Progenitor cell of endocrine pancreas (in vitro differentiated cells): ENCODE data around the gene HORMAD1. TPM values are rescaled to one million over a fixed set of nuclear protein-coding genes. Genes with fewer than 3 reads are reported as not detected.
"Not testable (repeated sequence)": the region's sequence is repeated elsewhere in the genome, so short reads cannot be mapped to it uniquely, and the experiment has no call there.

ENCODE experiments used
- DNase-seq: peaks from one replicate; pipeline ENCODE4 v3.0.0; 2021; ENCODE audit warnings: low spot score; ENCODE audit not compliant: unreplicated experiment
- H3K27ac Mint-ChIP-seq: 2 replicates; pipeline ENCODE4 v1.8.0; 2021; ENCODE audit warnings: mild to moderate bottlenecking, moderate library complexity, mixed read lengths
- H3K27me3 Mint-ChIP-seq: 2 replicates; pipeline ENCODE4 v1.8.0; 2021; ENCODE audit warnings: mixed read lengths
- H3K36me3 Mint-ChIP-seq: 2 replicates; pipeline ENCODE4 v1.8.0; 2022; ENCODE audit warnings: mixed read lengths; ENCODE audit not compliant: insufficient read depth
- H3K4me1 Mint-ChIP-seq: 2 replicates; pipeline ENCODE4 v1.8.0; 2021; ENCODE audit warnings: low read depth, mixed read lengths
- H3K4me3 Mint-ChIP-seq: 2 replicates; pipeline ENCODE4 v1.8.0; 2021; ENCODE audit warnings: low read depth, mild to moderate bottlenecking, moderate library complexity, mixed read lengths
- H3K9me3 Mint-ChIP-seq: 2 replicates; pipeline ENCODE4 v1.8.0; 2021; ENCODE audit warnings: low read depth, mixed read lengths
- CTCF ChIP-seq: fragments of 200-600 bp; sonication (generic); IDR thresholded peaks from one replicate; pipeline ENCODE4 v1.5.0; 2021; ENCODE audit warnings: antibody characterized with exemption, mild to moderate bottlenecking; ENCODE audit not compliant: unreplicated experiment
- total RNA-seq: library from RNA; stranded (reverse); gene quantifications from 2 replicates; pipeline ENCODE4 v1.2.1, GENCODE V29; 2021

Gene HORMAD1
- total RNA-seq, 1 donor from 2014 or later = not detected

GRCh38 chr1:150663321-150663720 is 57.4 kb downstream of the HORMAD1 start:
- H3K9me3 Mint-ChIP-seq = peaks cover 4% of the 10 kb centered on the region
- H3K36me3 Mint-ChIP-seq = peaks cover 40% of the 10 kb centered on the region
- H3K27ac Mint-ChIP-seq = no peak overlapping the region
- no peak for TF ChIP-seq CTCF
- no peaks in the 10 kb centered on the region for H3K27me3 Mint-ChIP-seq
- peaks cover 3% of the 10 kb centered on the region for H3K4me1 Mint-ChIP-seq
- no peak for DNase-seq
- no peak overlapping the region for H3K4me3 Mint-ChIP-seq

GRCh38 chr1:150662811-150663210 is 57.9 kb downstream of the HORMAD1 start:
- H3K4me1 Mint-ChIP-seq = peaks cover 1% of the 10 kb centered on the region
- TF ChIP-seq CTCF = no peak
- peaks cover 39% of the 10 kb centered on the region for H3K36me3 Mint-ChIP-seq
- no peak overlapping the region for H3K4me3 Mint-ChIP-seq
- peaks cover 1% of the 10 kb centered on the region for H3K9me3 Mint-ChIP-seq
- H3K27ac Mint-ChIP-seq = no peak overlapping the region
- no peak for DNase-seq
- no peaks in the 10 kb centered on the region for H3K27me3 Mint-ChIP-seq

GRCh38 chr1:150661156-150661555 is 59.5 kb downstream of the HORMAD1 start:
- TF ChIP-seq CTCF = no peak
- no peak overlapping the region for H3K4me3 Mint-ChIP-seq
- no peaks in the 10 kb centered on the region for H3K27me3 Mint-ChIP-seq
- H3K9me3 Mint-ChIP-seq = no peaks in the 10 kb centered on the region
- H3K4me1 Mint-ChIP-seq = no peaks in the 10 kb centered on the region
- peaks cover 36% of the 10 kb centered on the region for H3K36me3 Mint-ChIP-seq
- no peak for DNase-seq
- H3K27ac Mint-ChIP-seq = no peak overlapping the region

- peaks cover 31% of the 10 kb centered on the region for H3K36me3 Mint-ChIP-seq
Measured at GRCh38 chr1:150660584-150660983, 60.1 kb downstream of the HORMAD1 start.

GRCh38 chr1:150657064-150657463 is 63.6 kb downstream of the HORMAD1 start:
- peaks cover 26% of the 10 kb centered on the region for H3K36me3 Mint-ChIP-seq

More at GRCh38 chr1:150660584-150660983, 60.1 kb downstream of the HORMAD1 start:
- Mint-ChIP-seq H3K9me3 (no peaks in the 10 kb centered on the region), H3K27me3 (no peaks in the 10 kb centered on the region), H3K4me1 (no peaks in the 10 kb centered on the region), H3K27ac (no peak overlapping the region), H3K4me3 (no peak overlapping the region)
- TF ChIP-seq CTCF = no peak
- no peak for DNase-seq

GRCh38 chr1:150654635-150655034 is 66.1 kb downstream of the HORMAD1 start:
- H3K4me3 Mint-ChIP-seq, DNase-seq, H3K9me3 Mint-ChIP-seq, H3K4me1 Mint-ChIP-seq, H3K27me3 Mint-ChIP-seq: not testable (repeated sequence)
- Mint-ChIP-seq H3K36me3 (peaks cover 13% of the 10 kb centered on the region), H3K27ac (peak overlapping the region; percentile 2)

More at GRCh38 chr1:150657064-150657463, 63.6 kb downstream of the HORMAD1 start:
- not testable (repeated sequence) for H3K4me3 Mint-ChIP-seq, H3K9me3 Mint-ChIP-seq, H3K4me1 Mint-ChIP-seq, H3K27ac Mint-ChIP-seq, H3K27me3 Mint-ChIP-seq, DNase-seq
